HG03175 (cell line): ENCODE measurements around the gene LGR5.

Source experiments
- ATAC-seq: cut with Tn5 transposase; IDR thresholded peaks from one replicate; pipeline ENCODE4 v1.9.1; 2021; ENCODE audit warnings: mild to moderate bottlenecking, moderate library complexity; ENCODE audit not compliant: unreplicated experiment

LGR5 gene, protein sequence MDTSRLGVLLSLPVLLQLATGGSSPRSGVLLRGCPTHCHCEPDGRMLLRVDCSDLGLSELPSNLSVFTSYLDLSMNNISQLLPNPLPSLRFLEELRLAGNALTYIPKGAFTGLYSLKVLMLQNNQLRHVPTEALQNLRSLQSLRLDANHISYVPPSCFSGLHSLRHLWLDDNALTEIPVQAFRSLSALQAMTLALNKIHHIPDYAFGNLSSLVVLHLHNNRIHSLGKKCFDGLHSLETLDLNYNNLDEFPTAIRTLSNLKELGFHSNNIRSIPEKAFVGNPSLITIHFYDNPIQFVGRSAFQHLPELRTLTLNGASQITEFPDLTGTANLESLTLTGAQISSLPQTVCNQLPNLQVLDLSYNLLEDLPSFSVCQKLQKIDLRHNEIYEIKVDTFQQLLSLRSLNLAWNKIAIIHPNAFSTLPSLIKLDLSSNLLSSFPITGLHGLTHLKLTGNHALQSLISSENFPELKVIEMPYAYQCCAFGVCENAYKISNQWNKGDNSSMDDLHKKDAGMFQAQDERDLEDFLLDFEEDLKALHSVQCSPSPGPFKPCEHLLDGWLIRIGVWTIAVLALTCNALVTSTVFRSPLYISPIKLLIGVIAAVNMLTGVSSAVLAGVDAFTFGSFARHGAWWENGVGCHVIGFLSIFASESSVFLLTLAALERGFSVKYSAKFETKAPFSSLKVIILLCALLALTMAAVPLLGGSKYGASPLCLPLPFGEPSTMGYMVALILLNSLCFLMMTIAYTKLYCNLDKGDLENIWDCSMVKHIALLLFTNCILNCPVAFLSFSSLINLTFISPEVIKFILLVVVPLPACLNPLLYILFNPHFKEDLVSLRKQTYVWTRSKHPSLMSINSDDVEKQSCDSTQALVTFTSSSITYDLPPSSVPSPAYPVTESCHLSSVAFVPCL

DNA sequence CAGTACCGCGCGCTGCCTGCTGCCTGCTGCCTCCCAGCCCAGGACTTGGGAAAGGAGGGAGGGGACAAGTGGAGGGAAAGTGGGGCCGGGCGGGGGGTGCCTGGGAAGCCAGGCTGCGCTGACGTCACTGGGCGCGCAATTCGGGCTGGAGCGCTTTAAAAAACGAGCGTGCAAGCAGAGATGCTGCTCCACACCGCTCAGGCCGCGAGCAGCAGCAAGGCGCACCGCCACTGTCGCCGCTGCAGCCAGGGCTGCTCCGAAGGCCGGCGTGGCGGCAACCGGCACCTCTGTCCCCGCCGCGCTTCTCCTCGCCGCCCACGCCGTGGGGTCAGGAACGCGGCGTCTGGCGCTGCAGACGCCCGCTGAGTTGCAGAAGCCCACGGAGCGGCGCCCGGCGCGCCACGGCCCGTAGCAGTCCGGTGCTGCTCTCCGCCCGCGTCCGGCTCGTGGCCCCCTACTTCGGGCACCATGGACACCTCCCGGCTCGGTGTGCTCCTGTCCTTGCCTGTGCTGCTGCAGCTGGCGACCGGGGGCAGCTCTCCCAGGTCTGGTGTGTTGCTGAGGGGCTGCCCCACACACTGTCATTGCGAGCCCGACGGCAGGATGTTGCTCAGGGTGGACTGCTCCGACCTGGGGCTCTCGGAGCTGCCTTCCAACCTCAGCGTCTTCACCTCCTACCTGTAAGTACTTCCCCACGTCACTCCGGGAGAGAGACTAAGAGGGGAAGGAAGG, at the start of gene LGR5:
LGR5 (plus strand) TSS at position 186 of the 732 bp plus-strand sequence; CDS start at position 469, 283 bp downstream.
- peak; percentile 35 for ATAC-seq

DNA sequence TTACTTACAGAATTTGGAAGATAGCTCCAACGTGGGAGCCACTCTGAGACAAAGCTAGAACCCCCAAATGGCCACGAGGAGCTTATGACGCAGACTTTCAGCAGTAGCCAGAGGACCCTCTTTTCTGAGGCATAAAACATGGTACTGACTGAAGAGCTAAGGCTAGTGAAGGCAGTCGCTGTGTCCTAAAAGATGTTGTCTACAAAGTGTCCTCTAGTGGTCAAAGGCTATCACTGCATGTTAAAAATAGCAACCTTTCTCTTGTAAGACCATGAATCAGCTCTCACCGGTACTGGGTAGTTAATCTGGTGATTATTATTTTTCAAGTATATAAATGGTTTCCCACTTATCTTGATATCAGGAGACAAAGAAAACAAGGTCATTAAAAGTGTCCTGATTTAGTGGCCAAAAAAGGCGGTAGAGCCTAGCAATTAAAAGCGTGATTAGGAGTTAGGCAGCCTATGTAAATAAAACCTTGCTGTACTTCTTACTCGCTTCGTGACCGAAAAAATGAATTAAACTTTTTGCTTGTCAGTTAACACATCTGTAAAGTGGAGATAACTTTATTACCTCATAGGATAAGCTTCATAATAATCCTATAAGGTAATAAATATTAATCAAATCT, 47.0 kb upstream of the LGR5 start:
- peak; percentile 96 for ATAC-seq

DNA sequence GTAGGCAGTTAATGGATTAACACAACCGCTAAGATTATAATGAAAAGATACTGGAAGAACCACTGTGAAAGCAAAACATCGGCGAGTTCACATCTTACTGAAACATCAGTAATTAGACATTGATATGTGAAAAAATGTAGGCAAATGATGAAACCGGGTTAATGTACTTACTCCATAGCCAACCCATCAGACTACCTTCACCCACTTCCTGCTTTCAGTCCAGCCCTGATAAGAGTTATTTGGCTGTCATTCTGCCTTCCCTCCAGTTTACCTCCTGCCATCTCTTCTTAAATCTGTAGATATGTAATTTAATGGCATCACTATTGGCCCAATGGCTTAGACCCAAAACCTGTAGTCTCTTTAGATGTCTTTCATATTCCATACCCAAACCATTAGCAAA, 46.0 kb upstream of the LGR5 start:
- no peak for ATAC-seq

DNA sequence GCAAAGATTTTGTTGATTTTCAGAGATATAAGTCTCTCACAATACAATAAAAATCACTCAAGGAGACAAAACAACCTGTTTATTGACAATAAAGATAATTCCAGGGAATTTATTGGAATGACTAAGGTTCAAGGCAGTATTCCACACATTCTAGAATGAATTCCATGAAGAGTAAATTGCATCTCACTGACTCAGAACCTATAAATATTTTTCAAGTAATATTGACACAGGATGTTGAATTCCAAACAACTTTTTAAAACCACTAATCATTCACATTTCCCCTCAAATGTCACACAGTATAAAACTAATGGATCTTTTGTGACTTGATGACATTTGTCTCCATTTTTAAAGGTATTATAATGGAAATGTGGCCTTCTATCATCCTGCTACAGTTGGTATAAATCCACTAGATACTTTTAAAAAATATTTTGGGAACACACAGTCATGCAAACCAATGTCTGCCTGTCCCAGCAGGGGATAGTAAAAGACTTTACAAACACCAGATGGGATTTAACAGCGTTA, 42.1 kb upstream of the LGR5 start:
- no peak for ATAC-seq

DNA sequence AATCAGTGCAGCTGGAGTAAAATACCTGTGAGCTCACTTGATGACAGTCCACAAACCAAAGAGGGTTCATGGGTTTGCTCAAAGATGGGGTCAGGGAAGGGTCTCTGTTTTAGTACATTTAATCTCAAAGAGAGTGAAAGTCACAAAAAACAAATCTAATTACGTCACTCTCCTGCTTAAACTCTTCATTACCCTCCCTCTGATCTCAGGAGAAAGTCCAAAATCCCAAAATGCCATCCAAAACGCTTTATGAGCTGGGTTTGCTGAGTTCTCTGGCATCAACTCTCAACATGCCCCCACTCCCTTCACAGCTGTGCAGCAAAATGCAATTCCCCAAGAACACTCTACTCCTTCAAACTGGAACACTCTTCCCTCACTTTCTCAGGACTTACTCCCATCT, 40.4 kb upstream of the LGR5 start:
- ATAC-seq, result no peak

DNA sequence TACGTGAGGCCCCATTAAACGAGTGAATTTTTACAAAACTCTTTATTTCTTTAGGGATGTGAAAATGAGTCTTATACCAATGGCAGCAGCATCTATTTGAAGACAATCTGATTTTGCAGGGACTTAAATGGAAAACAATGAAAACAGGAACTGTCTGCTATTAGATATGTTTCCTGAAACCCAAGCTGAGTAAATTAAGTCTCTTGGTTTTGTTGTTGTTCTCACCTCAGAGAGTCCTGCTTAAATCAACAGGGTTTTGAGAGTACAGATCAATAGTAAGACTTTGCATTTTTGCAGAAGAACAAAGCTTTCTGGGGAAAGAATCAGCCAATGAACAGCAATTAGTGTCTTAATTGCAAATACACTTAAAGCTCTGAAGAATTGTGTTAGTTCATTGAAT, 39.1 kb upstream of the LGR5 start:
- no peak for ATAC-seq

DNA sequence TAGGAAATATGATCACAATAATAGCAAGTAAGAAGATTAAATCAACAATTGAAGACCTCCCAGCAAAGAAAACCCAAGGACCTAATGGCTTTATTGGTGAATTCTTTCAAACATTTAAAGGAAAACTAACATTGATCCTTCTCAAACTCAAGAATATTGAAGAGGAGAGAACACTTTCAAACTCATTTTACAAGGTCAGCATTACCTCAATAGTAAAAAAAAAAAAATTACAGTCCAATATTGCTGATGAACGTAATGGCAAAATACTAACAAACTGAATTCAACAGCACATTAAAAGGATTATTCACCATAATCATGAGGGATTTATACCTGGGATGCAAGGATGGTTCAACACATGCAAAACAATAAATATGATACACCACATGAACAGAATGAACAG, 33.7 kb upstream of the LGR5 start:
- no peak for ATAC-seq

DNA sequence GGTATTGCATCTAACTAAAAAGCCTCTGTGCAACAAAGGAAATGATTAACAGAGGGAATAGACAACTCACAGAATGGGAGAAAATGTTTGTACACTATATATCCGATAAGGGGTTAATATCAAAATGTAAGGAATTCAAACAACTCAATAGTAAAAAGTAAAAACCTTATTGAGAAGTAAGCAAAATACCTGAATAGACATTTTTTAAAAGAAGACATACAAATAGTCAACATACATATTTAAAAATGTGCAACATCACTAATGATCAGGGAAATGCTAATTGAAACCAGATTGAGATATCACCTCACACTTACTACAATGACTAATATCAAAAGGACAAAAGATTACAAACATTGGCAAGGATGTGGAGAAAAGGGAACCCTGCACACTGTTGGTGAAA, 31.9 kb upstream of the LGR5 start:
- no peak for ATAC-seq

DNA sequence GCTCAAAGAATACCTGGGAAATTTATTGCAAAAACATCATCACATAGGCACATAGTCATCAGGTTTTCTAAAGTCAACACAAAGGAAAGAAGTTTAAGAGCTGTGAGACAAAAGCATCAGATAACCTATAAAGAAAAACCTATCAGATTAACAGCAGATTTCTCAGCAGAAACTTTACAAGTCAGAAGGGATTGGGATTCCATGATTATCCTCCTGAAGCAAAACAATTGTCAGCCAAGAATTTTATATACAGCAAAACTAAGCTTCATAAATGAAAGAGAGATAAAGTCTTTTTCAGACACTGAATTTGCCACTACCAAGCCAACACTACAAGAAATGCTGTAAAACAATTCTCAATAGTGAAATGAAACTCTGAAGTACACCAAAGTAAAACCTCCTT, 28.8 kb upstream of the LGR5 start:
- no peak for ATAC-seq

DNA sequence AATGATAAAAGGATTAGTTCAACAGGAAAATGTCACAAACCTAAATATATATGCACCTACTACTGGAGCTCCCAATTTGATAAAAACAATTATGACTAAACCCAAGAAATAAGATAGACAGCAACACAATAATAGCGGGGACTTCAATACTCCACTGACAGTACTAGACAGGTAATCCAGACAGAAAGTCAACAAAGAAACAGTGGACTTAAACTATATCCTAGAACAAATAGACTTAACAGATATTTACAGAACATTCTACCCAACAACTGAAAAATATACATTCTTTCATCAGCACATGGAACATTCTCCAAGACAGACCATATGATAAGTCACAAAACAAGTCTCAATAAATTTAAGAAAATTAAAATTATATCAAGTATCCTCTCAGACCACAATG, 28.0 kb upstream of the LGR5 start:
- no peak for ATAC-seq

DNA sequence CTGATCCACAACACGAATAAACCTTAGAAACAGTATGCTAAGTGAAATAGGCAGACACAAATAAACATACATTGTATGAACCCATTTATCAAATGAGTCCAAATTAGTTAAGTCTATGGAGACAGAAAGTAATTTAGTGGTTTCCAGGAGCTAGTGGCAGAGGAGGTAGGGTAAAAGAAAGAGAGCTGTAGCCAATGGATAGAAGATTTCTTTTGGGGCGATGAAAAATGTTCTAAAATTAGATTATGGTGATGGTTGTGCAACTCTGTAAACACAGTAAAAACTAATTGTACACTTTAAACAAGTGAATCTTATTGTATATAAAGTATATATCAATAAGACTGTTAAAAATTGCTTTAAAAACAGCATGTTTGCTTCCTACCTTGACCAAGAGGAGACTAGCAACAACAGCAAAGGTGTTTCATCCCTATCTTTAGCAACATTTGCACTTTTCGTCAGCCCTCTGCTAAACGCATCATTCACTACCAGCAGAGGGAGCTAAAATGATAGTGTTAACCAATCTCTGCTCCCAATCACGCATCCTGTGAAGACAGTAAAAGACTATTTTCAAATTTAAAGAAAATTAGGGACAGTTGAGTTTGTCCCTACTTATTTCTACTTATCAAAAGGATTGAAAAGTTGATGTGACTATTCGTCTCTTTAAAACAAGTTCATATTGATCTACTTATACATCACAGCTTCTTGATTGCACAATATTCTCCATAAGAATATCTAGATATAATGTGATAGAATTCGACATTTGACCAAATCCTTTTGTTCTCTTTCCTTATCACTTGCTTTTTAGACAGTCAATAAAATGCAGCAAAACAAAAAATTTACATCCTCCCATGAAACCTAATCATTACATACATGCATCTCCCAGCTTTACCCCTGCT, 24.0 kb upstream of the LGR5 start:
- peak; percentile 70 for ATAC-seq

DNA sequence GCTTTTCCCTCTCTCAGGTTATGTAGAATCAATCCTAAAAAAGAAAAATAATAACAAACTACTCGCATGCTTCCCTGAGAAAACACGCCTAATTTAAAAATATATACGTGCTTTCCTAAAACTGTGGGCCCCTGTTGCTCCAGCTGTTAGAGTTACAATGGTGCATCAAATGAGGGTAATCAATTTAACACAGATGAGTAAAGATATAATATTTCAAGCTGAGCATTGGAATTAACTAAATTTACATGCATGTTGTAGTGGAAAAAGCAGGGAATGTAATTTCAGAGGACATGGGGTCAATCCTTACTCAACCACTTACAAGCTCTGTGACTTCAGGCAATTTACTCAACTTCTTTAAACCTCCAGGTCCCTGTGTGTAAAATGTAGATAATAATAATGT, 22.4 kb upstream of the LGR5 start:
- ATAC-seq, result no peak

DNA sequence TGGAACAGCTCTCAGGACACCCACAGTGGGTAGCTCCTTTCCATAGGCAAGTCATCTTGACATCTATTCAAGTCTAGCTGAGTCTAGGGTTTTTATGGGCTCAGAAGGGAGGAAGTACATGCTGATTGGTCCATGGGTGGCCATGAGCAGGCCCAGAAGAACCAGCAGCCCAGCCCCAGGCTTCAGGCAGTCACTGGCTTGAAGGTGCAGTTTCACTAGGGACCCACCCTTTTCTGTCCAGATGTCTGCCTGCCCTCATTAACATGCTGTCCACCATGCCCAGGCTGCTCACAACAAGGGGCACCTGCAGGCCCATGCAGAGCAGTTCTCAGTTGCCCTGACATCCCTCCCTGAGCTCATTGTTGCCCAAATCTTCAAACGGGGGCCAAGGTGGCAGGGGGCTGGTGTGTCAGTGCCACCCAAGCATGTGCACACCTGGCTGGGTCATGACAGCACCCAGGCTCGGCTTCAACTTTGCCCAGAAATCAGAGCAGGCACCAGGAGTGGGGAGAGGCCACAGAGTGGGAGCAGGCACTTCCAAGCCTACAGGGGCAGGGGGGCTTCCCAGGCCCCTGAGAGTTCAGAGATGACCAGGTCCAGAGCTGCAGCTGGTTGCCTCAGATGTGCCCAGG, 18.7 kb upstream of the LGR5 start:
- ATAC-seq, result no peak

DNA sequence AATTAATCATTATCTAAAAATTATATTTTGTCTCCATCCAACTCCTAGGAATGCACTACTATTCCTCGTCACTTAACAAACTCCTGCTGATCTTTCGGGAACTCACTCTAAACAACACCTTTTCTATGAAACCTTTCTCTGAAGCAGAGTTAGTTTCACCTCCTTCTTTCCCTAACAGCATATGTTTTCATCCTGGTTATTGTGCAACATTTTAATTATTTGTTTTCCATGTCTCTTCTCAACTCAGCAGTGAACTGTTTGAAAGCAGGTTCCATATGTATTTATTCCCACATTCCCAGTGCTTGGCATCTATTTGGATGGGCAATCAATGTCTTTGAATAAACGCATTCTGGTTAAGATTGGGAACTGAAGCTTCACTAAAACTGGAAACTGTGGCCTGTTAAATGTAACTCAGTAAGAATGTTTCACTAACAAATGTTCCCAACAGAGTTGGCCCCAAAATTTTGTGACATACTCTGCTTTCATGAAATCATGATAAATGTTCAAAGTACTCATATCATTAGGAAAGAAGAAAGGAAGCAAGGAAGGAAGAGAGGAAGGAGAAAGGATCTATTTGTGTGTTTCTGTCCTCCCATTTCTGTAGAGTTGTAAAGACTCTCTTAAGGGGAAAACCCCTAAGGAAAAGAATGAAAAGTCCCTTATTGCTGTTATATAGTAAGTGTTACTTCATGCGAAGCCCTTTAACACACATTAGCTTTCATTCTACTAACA, 13.9 kb upstream of the LGR5 start:
- ATAC-seq, result no peak

DNA sequence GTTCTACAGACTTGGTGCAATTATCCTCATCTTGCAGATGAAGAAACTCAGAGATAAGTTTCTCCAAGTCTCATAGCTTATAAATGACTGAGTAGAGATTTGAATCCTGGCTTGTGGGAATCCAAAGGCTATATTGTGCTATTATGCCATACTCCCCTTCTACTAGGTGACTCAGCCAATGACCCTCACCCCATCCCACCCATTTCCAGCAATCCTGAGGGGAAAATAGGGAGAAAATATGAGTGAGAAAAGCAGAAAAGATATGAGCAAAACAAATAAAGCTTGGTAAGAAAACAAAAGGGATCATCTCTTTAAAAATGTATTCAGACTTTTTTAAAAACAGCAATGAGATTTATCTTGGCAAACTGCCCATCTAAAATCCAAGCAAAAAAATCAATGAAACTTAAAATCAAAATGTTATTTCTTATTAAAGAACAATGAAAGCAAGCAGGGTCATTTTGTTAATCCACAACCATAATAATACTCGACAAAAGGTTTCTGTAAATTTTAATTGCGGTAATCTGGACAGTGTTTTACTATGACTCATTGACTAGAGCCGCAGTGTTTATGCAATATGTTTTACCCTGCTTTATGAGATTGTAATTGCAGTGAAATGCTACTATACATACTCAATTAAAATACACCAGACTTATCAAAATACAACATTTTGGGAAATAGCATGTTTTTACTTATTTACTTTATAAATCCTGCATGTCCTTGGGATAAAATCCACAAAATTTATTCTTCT, 13.1 kb upstream of the LGR5 start:
- no peak for ATAC-seq

DNA sequence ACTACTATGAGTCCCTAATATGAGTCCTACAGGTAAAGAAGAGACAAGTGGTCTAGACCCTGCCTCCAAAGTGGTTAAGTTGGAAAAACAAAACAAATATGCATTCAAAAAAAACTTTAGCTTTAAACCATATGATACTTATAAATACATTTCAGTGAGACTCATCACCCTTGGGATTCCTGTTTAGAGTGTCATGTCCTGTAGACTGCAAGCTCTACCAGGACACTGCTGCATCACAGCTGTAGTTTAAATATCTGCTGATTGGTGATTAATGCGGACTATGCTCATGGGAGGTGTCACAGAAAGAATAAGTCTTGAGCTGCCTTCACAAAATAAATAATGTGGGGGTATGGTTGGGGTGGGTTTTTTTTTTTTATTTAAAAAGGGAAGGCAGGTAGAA, 8.8 kb upstream of the LGR5 start:
- no peak for ATAC-seq

DNA sequence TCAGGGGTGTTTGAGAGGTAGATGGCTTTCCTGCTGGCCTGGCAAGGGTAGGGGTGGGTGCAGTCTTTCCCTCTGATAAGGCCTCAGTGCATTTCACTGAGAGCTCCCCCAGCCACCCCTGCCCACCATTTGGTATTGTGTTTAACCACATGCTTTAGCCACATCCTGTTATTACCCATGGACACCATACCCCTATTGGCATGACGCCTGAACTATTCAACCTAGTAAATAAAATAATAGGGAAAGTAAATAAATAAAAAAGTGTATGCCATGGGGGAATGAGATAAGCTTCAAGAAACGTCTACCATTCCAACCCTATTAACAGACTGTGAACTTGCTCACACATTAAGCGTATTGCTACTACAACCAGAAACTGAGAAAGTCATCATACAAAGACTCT, 7.6 kb upstream of the LGR5 start:
- no peak for ATAC-seq

DNA sequence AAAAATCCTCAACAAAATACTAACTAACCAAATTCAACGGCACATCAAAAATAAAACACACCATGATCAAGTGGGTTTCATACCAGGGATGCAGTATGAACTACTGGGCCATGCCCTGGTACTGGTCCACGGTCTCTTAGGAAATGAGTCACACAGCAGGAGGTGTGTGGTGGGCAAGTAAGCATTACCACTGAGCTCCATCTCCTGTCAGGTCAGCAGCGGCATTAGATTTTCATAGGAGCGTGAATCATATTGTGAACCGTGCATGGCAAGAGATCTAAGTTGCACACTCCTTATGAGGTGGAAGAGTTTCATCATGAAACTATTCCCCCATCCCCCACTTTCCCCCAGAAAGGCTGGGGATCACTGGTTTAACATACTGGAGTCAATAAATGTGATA, 6.7 kb upstream of the LGR5 start:
- no peak for ATAC-seq
